ENCODE data around the gene BCAS3.
A peak's percentile ranks its signal among the peaks of the same experiment; 100 is the strongest.

The BCAS3 gene

DNA sequence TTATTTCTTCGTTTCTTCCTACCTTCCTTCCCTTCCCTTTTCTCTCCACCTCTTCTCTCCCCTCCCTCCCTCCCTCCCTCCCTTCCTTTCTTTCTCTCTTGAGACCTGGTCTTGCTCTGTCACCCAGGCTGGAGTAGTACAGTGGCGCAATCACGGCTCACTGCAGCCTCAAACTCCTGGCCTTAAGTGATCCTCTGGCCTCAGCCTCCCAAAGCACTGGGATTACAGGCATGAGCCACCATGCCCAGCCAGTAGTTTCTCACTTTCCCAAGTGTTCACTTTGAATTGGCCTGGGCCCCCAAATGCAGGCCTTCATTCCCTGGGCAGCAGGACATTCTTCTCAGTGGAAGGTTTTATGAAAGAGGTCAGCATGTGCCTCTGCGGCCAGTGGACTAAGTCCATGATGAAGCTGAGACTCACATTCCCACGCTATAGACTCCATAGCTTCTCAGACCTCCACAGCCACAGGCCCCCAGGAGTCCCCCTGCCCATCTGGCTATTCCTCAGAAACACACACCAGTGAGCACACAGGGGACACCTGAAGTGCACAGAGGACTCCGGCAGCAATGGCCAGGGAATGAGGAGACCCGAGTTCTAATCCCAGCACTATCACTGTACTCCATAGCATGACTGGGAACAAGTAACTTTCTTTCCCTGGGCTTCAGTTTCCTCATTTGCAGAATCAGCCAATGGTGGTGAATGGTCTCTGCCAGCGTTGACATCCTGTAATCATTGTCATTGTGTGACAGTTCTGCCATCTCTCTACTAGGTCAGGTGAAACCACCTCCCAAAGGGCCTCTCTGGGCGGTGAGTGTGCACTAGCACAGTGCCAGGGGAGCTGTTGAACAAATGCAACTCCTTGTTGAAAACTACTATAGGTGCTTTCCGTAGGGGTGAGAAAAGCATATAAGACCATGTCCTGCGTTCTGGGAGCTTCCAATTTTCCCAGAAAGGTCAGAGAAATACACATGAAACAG, 652.8 kb downstream of the BCAS3 start:
- DNase-seq, result no peak

DNA sequence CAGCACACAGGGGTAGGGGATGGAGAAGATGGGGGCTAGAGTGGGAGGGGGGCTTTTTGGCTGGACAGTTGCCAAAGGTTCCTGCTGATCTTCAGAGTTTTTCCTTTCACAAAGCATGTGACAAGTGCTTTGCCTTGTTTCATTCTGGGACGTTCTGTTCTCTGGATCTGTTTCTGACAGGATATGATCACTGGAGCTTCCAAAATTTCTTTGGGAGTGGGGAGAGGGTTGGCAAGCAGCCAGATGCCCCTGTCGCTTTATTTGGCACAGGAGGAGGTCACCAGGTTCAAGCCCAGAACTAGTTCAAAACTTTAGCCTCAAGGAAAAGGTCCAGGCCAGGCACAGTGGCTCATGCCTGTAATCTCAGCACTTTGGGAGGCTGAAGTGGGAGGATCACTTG, 653.5 kb downstream of the BCAS3 start:
- no peak for DNase-seq

GRCh38 chr17:61331886-61332285, 654.2 kb downstream of the BCAS3 start:
- no peak for DNase-seq

DNA sequence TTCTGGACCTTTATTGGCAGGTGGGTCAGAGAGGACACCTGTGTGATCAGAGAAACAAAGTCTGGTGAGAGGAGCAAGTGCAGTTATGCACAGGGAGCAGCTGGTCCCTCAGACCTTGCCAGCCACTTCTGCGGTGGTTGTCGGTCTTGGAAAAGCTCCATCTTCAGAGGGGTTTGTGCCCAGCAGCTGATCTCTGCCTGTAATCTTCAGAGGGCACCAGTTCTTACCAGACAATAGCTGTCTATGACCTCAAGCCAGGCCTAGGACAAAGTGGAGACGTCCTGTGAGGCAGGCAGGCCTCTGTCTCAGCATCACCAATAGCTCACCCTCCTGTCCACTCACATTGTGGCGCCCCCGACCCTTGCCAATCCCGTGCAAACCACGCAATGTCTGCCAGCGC, 655.5 kb downstream of the BCAS3 start:
- no peak for DNase-seq

- DNase-seq, result no peak
Observed at GRCh38 chr17:61334673-61335072, 657.0 kb downstream of the BCAS3 start.

DNA sequence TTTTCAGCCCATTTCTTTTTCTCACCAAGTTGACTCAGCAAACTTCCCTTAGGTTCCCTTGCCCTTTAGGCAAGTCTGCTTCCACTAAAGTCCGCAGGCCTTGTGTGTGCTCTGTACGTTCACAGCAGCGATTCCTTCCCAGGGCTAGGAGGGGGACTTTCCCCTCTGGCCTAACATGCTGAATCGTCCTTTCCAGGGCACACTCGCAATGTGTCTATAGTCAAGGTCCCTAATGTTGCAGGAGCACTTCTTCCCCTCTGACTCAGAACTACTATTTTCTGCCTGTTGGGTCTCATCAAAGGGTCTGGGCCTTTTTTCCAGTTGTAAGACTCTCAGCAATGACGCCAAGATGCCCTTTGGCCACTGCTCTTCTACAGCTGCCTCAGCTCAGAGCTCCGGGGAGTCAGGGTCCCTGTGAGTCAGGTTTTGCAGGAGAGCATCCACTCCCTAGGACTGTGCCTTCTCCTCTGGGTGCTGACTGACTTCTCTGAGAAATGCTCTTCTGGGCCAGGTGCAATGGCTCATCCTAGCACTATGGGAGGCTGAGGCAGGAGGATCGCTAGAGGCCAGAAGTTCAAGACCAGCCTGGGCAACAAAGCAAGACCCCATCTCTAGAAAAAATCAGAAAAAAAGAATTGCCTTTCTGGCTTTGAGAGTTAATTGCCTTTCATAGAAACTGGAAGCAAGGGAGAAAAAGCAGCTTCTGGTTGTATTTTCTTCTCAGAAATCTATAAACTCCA, 657.6 kb downstream of the BCAS3 start:
- no peak for DNase-seq

DNA sequence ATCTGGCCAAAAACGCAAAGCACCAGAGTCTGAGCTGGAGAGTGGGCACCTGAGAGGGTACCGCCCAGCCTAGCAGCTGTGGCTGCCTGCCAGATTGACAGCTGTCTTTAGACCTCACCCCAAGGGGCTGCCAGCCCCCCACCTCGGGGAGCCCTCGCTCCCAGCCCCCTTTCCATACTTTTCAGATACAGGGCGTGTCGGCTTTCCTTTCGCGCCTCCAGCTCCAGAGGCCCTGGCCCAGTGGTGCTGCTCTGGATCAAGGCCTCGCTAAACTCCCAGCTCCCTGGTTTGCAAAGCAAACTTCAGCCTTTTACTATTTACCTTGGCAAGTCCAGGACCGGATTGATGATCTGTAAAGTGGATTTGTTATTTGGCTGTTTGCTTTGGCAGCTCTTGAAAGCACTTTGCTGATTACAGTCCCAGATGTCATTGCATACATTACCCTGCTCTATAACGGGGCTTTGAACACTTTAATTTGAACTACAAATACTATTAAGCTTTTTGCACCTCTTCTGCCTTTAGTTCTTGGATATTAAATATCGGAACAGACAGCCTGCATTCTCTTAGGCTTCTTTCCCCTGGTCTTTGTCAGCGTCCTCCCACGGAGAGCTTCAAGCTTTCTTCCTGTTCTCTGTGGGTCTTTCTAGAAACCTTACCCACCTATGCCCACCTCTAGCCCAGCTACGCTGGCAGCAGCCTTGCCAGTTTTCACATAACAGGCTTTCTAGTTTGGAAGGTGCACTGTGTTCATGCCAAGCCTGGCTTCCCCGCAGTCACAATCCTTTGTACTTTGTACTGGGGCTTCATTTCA, 658.4 kb downstream of the BCAS3 start:
- peak; percentile 93 for DNase-seq

DNA sequence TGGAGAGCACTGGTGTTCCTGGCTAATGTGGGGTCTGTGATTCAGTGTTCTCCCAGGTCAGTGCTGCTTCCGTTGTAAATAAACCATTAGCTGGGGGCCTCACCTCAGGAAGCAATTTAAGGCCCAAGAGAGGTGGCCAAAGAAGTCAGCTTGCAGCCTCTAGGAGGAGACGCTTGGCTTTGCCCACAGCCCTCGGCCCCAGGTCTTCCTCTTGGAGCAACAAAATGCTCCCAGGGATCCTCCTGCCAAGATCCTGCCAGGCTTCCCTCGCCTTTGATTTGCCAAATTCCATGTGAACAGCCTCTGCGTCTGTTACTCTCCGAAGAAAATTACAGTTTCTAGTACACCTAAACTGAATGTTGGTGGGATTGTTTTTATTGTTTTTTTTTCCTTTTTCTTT, 659.6 kb downstream of the BCAS3 start:
- DNase-seq, result no peak

DNA sequence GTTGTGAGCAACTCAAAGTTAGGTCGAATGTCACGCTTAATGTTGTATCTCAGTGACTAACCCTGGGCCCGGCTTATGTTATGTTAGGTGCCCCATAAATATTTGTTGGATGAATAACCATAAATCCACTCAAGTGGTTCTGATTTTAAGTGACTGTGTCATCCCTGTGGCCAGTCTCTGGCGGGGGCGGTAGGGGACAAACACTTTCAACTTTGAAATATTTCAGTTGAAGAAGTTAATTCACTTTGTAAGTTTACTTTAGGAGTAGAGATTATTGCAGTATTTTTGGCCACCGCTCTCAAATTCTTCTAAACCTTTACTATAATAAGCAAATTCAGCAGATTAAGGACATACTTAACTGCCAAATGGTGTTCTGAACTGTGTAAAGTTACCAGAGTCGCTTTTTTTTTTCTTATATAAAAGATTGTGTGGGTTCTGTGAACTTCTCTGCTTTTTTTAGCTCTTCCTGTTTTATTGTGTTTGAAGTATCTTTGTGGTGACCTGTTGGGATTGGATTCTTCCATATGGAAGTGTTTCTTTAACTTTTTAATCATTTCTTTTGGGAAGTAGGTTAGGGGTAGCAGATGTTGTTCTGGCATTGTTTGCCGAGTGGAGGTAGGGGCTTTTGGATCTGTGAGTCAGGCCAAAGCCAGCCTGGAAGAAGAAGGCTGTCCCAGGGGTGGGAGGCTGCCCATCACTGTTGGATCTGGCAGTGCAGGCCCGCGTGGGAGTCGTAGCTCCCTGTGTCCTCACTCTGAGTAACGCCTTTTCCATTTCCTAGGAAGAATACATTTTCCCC, 660.5 kb downstream of the BCAS3 start:
- DNase-seq, result no peak

- DNase-seq, result no peak
Observed at GRCh38 chr17:61338874-61339478, 661.3 kb downstream of the BCAS3 start.

- no peak for DNase-seq
Observed at GRCh38 chr17:61340431-61341209, 663.0 kb downstream of the BCAS3 start.

DNA sequence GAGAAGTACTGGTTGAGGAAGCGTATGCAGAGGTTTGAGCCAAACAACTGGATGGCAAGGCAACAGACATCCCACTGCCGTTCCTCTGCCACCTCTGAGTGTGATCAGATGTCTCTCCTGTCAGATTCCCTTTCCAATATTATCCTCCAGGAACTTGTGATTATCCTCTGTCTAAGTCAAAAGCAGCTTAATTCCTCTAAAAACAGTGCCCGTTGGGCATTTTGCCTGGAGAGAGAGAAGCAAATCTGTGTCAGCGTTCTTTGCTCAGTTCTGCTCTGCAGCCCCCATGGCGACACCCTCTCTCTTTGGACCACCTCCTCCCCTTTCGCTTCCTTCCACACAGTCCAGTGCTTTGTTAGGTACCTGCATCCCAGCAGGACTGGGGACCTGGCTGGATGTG, 665.9 kb downstream of the BCAS3 start:
- DNase-seq, result no peak

GRCh38 chr17:61345061-61345460, 667.4 kb downstream of the BCAS3 start:
- DNase-seq, result no peak

DNA sequence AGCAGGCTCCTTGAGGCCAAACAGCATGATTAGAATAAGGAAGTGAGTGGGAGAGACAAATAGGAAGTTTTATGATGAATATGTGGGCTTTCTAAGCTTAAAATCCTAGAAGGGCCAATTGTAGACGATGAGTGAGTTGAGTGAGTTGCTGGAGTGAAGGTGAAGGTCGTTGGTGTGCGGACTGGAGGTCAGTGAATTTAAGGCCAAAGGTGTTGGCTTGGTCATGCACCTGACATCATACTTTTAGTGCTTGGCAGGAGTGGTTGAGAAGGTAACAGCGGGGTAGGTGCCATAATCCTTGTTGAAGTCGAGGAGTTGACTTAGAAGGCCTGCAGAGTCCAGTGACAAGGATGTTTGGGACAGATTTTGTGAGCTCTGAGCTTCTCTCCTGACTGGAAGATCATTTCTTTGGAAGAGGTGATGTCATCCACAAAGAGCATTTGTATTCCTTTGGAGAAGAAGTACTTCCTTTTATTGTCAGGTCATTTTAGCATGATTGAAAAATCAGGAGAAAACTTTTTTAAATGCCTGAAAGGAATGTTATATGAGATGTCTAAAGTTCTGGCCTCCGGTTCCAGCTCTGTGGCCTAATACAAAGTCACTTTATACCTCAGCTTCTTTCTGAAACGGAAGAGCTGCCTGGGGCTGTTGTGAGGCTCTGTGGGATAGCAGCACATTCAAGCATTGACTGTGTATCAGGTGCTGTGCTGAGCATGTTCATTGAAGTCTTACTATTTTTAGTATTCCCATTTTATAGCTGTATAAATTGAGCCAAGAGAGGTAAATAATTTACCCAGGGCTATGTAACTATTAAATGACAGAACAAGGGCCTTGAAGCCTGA, 668.4 kb downstream of the BCAS3 start:
- DNase-seq, result no peak

DNA sequence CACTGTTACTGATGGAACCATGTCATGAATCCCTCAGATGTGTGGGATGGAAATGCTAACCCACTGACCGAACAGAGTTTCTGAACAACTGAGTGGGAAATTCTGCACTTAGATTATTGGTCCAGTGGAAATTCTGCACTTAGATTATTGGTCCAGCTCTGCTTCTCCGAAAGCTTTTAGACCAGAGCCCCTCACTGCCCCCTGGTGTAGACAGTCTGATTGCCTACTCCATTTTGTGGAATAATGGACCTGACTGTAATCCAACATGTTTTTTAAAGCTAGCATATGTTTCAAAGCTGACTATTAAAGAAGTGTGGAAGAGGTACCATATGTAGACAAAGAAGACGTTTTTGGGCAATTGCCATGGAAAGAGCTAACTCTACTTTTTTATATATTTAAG, 671.7 kb downstream of the BCAS3 start:
- DNase-seq, result no peak

- DNase-seq, result no peak
Observed at GRCh38 chr17:61351745-61352407, 674.2 kb downstream of the BCAS3 start.

DNA sequence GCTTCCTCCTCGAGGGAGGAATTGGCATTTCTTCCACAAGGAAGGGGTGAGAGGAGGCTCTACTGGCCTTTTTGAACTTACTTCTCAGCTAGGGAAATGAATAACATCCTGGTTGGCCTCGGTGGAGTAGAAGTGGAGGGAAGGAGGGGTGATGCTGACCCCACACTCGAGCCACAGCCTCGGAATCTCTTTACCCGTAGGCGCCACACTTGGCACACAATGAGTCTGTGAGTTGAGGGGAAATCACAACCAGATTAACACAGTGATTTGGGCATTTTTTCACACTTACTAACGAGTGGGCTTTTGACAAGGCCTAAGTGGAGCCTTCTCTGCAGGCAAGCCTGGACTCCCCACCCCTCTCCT, 674.7 kb downstream of the BCAS3 start:
- no peak for DNase-seq

- DNase-seq, result no peak
Observed at GRCh38 chr17:61352781-61353491, 675.3 kb downstream of the BCAS3 start.

DNA sequence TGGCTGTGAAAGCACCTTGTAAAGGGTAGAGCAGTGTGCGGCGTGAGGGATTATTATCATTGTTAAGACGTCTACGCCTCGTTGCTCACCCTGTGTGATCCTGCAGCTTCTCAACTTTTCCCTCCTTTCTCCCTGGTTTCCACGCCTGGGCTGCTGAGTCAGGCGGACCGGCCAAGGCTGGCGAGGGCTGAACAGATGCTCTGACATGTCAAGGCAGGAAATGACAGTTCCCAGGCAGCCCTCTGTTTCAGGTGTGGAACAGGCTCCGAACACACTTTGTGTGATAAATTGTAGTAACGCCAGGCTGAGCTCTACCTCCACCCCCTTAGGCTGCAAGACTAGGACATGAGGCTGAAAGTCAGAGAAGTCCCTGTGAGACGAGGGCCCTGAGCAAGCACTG, 676.0 kb downstream of the BCAS3 start:
- DNase-seq, result no peak

Measured in DMS153 (cell line).